Common myeloid progenitor, CD34-positive (primary cell): ENCODE measurements around the gene HES2.
"Not testable (repeated sequence)": the region's sequence is repeated elsewhere in the genome, so short reads cannot be mapped to it uniquely, and the experiment has no call there.

Experiments used
- CTCF ChIA-PET: fragments of 350-600 bp; sonication (Branson Sonifier 250); formaldehyde crosslinking; loops from one replicate; lab custom pipeline; 2021; ENCODE audit warnings: antibody characterized with exemption; lab: Charles Lee
- POLR2A ChIA-PET: fragments of 350-600 bp; sonication (Branson Sonifier 250); formaldehyde crosslinking; loops from one replicate; lab custom pipeline; 2021; ENCODE audit warnings: antibody characterized with exemption; lab: Charles Lee
- DNase-seq, 3 donors: peaks; one replicate each; pipeline versions ENCODE4 v3.0.0 to v3.0.0-alpha.2; 2013
- H3K27ac ChIP-seq, 2 experiments: 1 replicate in 1 of 2; 2 replicates in 1 of 2; pipeline ENCODE4 v1.7.0; 2013; ENCODE audit warnings: inconsistent platforms in 2 of 2, low read length in 2 of 2, mild to moderate bottlenecking in 2 of 2, low read depth in 1 of 2, moderate library complexity in 1 of 2; ENCODE audit not compliant: severe bottlenecking in 2 of 2, insufficient read depth in 1 of 2, poor library complexity in 1 of 2
- H3K27me3 ChIP-seq, 5 experiments: replicated peaks in 2 of 5; 1 replicate in 3 of 5; 2 replicates in 2 of 5; pipeline versions ENCODE4 v1.6.1 to v1.7.0; 2013; ENCODE audit warnings: low read length in 4 of 5, mild to moderate bottlenecking in 2 of 5, moderate library complexity in 2 of 5, inconsistent platforms in 1 of 5; ENCODE audit not compliant: insufficient read depth in 5 of 5, control insufficient read depth in 4 of 5
- H3K36me3 ChIP-seq, 4 experiments: 1 replicate in 2 of 4; 2 replicates in 2 of 4; pipeline versions ENCODE4 v1.6.1 to v1.7.0; 2013; ENCODE audit warnings: low read length in 3 of 4, control low read depth in 1 of 4, mild to moderate bottlenecking in 1 of 4; ENCODE audit not compliant: control insufficient read depth in 4 of 4, insufficient read depth in 4 of 4
- H3K4me1 ChIP-seq, 4 experiments: 1 replicate in 3 of 4; 2 replicates in 1 of 4; pipeline versions ENCODE4 v1.6.1 to v1.7.1; 2013; ENCODE audit warnings: low read length in 3 of 4, mild to moderate bottlenecking in 3 of 4, control low read depth in 1 of 4, inconsistent platforms in 1 of 4, moderate library complexity in 1 of 4; ENCODE audit not compliant: control insufficient read depth in 4 of 4, insufficient read depth in 4 of 4; ENCODE audit errors: control extremely low read depth in 1 of 4
- H3K4me3 ChIP-seq, 7 experiments: 1 replicate in 4 of 7; 2 replicates in 3 of 7; pipeline versions ENCODE4 v1.5.1 to v1.7.0; 2013; ENCODE audit warnings: mild to moderate bottlenecking in 7 of 7, low read length in 6 of 7, moderate library complexity in 6 of 7, inconsistent platforms in 2 of 7, low read depth in 2 of 7, control low read depth in 1 of 7; ENCODE audit not compliant: insufficient read depth in 4 of 7, control insufficient read depth in 1 of 7; ENCODE audit errors: extremely low read depth in 1 of 7
- H3K9me3 ChIP-seq, 5 experiments: 1 replicate in 4 of 5; 2 replicates in 1 of 5; pipeline versions ENCODE4 v1.6.1 to v1.7.1; 2013; ENCODE audit warnings: low read length in 4 of 5, mild to moderate bottlenecking in 2 of 5, inconsistent platforms in 1 of 5, low read depth in 1 of 5, moderate library complexity in 1 of 5; ENCODE audit not compliant: control insufficient read depth in 4 of 5, insufficient read depth in 2 of 5; ENCODE audit errors: control extremely low read depth in 1 of 5
- WGBS: methylation state at CpG from one replicate; pipeline ENCODE4 v1.1.5; 2013; ENCODE audit not compliant: insufficient coverage; 5-methylcytosine and 5-hydroxymethylcytosine counted together

HES2 gene

GRCh38 chr1:6435547-6435946 lies 15.8 kb upstream of the HES2 start:
- no peaks in the 10 kb centered on the region for H3K9me3 ChIP-seq
- DNase-seq: no peak
- ChIA-PET CTCF (interaction anchor here (1.4 to 7.4 kb wide), 3 partner anchors 10 to 15 kb away, joined by 5 to 61 read pairs (median 31); partner anchors contain the start of gene HES2), POLR2A (no interaction called here)
- whole genome bisulfite sequencing: 89% methylated on average over 1 of the region's 3 CpGs
- no peak overlapping the region for H3K27ac ChIP-seq
- no peak overlapping the region for H3K4me3 ChIP-seq
- no peaks in the 10 kb centered on the region for H3K36me3 ChIP-seq
- peaks cover 0 to 5% (median 2%) of the 10 kb centered on the region in 4 experiments for H3K4me1 ChIP-seq
- H3K27me3 ChIP-seq: peaks cover 0 to 28% (median 9%) of the 10 kb centered on the region in 5 experiments

GRCh38 chr1:6435129-6435528 lies 15.4 kb upstream of the HES2 start:
- ChIA-PET CTCF (interaction anchor here (1.4 to 7.4 kb wide), 3 partner anchors 9 to 15 kb away, joined by 5 to 61 read pairs (median 31); partner anchors contain the start of gene HES2), POLR2A (no interaction called here)
- no peak overlapping the region for H3K27ac ChIP-seq
- H3K27me3 ChIP-seq: peaks cover 0 to 30% (median 9%) of the 10 kb centered on the region in 5 experiments
- H3K9me3 ChIP-seq: no peaks in the 10 kb centered on the region
- H3K36me3 ChIP-seq: no peaks in the 10 kb centered on the region
- H3K4me1 ChIP-seq: peaks cover 0 to 3% (median 1%) of the 10 kb centered on the region in 4 experiments
- H3K4me3 ChIP-seq: no peak overlapping the region
- WGBS: 98% methylated on average over 5 of the region's 15 CpGs
- DNase-seq: no peak

GRCh38 chr1:6434186-6434585 lies 14.5 kb upstream of the HES2 start:
- CTCF ChIA-PET: no interaction called here

GRCh38 chr1:6431645-6432579 lies 12.2 kb upstream of the HES2 start:
- H3K4me3 ChIP-seq, DNase-seq, POLR2A ChIA-PET, H3K36me3 ChIP-seq, H3K9me3 ChIP-seq, H3K27ac ChIP-seq, H3K4me1 ChIP-seq: not testable (repeated sequence)
- peaks cover 0 to 37% (median 3%) of the 10 kb centered on the region in 5 experiments for H3K27me3 ChIP-seq
- CTCF ChIA-PET: interaction anchor here (0.7 to 1.8 kb wide), 2 partner anchors 9 to 17 kb away, joined by 3 to 5 read pairs; no protein-coding TSS in a partner anchor
- WGBS: 77% methylated on average over 8 of the region's 13 CpGs

More at GRCh38 chr1:6434186-6434585, 14.5 kb upstream of the HES2 start:
- POLR2A ChIA-PET: no interaction called here
- H3K27me3 ChIP-seq: peaks cover 0 to 29% (median 5%) of the 10 kb centered on the region in 5 experiments
- H3K27ac ChIP-seq: no peak overlapping the region
- no peak for DNase-seq
- no peak overlapping the region for H3K4me3 ChIP-seq
- no peaks in the 10 kb centered on the region for H3K36me3 ChIP-seq
- WGBS: 100% methylated on average over 5 of the region's 5 CpGs
- H3K4me1 ChIP-seq: no peaks in the 10 kb centered on the region
- H3K9me3 ChIP-seq: no peaks in the 10 kb centered on the region

GRCh38 chr1:6429660-6430411 lies 10.1 kb upstream of the HES2 start:
- CTCF ChIA-PET: interaction anchor here (1.0 kb wide), 1 partner anchor 8 kb away, joined by 3 read pairs; no protein-coding TSS in a partner anchor
- H3K27me3 ChIP-seq: peaks cover 0 to 58% (median 13%) of the 10 kb centered on the region in 5 experiments
- DNase-seq: peak in 1 of 3 donors; percentile 59

GRCh38 chr1:6428453-6428852 lies 8.7 kb upstream of the HES2 start:
- H3K4me3 ChIP-seq, H3K9me3 ChIP-seq, POLR2A ChIA-PET, CTCF ChIA-PET, H3K27ac ChIP-seq, DNase-seq, H3K36me3 ChIP-seq: not testable (repeated sequence)
- H3K27me3 ChIP-seq: peaks cover 0 to 71% (median 17%) of the 10 kb centered on the region in 5 experiments
- peaks cover 0 to 18% (median 12%) of the 10 kb centered on the region in 4 experiments for H3K4me1 ChIP-seq
- WGBS: 93% methylated on average over 3 of the region's 6 CpGs

More at GRCh38 chr1:6429660-6430411, 10.1 kb upstream of the HES2 start:
- H3K4me1 ChIP-seq, POLR2A ChIA-PET, H3K36me3 ChIP-seq, H3K9me3 ChIP-seq, H3K27ac ChIP-seq, H3K4me3 ChIP-seq: not testable (repeated sequence)
- 37% methylated on average over 11 of the region's 19 CpGs for WGBS
